Measurements from ENCODE around the gene AK5. TPM values are rescaled to one million over a fixed set of nuclear protein-coding genes. Genes with fewer than 3 reads are reported as not detected.

Gene AK5
- total and polyA plus RNA-seq, 7 experiments from 2014 or later, result 1.7 to 82.1 (median 56.5) TPM

DNA sequence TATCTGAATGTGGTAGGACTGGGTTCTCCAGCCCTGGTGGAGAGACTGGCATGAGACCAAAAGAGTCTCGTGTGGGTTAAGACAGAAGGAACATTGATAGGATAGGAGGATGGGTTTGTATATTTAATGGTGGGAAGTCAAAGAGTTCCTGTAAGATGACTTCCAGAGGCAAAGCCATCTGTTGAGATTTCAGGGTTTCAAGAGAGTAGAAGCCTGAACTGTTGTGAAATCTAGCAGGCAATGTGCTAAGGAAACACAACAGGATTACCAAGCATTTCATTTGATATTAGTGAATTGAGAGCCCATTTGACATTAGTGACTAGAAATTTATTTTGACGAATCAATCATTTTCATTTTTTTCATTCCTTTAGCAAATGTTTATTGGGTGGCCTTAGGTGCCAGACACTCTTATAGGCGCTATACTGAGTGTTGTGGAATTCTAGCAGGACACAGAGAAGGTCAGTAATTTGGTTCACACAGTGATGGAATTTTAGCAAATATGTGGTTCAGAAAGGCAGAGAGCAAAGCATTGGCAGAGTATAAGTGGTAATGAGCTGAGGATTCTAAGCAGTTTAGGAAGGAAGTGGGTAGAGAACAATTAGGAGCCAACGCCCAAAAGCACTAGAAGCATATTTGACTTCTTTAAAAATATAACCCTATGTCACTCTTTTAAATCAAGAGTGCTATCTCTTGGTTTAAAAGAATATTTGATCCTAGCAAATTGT, 149.3 kb downstream of the AK5 start:
- no peaks in the 10 kb centered on the region for H3K36me3 ChIP-seq (ENCODE audit: control insufficient read depth in 2 of 3, insufficient read depth in 3 of 3, low read length in 3 of 3)
- peaks cover under 1 to 20% (median 11%) of the 10 kb centered on the region in 5 donors for H3K36me3 Mint-ChIP-seq
- H3K9me3 ChIP-seq (ENCODE audit: control insufficient read depth in 2 of 3, low read length in 3 of 3), result peaks cover 0 to 14% (median 0%) of the 10 kb centered on the region in 3 experiments
- H3K4me3 Mint-ChIP-seq, result no peak overlapping the region
- peaks cover 5 to 33% (median 20%) of the 10 kb centered on the region in 7 donors for H3K4me1 Mint-ChIP-seq
- H3K27ac Mint-ChIP-seq, result no peak overlapping the region
- no peaks in the 10 kb centered on the region for H3K27me3 Mint-ChIP-seq
- POLR2A ChIA-PET, result interaction anchor here (0.9 to 4.2 kb wide), 9 partner anchors 10 to 251 kb away, joined by 3 to 36 read pairs (median 3); partner anchors contain the start of genes AK5 and ZZZ3
- no peaks in the 10 kb centered on the region for H3K27me3 ChIP-seq (ENCODE audit: control insufficient read depth in 2 of 2, insufficient read depth in 2 of 2, low read length in 2 of 2)
- CTCF ChIA-PET, result interaction anchor here (0.9 kb wide), 2 partner anchors 9 to 128 kb away, joined by 4 to 5 read pairs; no protein-coding TSS in a partner anchor
- peak overlapping the region; percentile 3 for H3K4me3 ChIP-seq (ENCODE audit: low read length)
- peaks cover 32 to 55% of the 10 kb centered on the region in 2 donors for H3K4me1 ChIP-seq (ENCODE audit: control insufficient read depth in 2 of 2, insufficient read depth in 2 of 2, low read length in 2 of 2)
- H3K9me3 Mint-ChIP-seq, result peaks cover 0 to 19% (median 10%) of the 10 kb centered on the region in 11 donors
- ATAC-seq (peak; percentile 97), DNase-seq (peak in 7 of 9 donors; percentile 40 to 81 (median 68))
- intact Hi-C loops (cut with micrococcal nuclease), result loop anchor here (1.0 to 10.0 kb wide), 13 partner anchors 10 to 1646 kb away; partner anchors contain the start of genes PIGK (in 2 of the 2), AK5 (in 1 of the 2), FUBP1 (in 1 of the 2) and RABGGTB (in 1 of the 2)
- peak overlapping the region; percentile 65 for H3K27ac ChIP-seq (ENCODE audit: low read depth, low read length)

DNA sequence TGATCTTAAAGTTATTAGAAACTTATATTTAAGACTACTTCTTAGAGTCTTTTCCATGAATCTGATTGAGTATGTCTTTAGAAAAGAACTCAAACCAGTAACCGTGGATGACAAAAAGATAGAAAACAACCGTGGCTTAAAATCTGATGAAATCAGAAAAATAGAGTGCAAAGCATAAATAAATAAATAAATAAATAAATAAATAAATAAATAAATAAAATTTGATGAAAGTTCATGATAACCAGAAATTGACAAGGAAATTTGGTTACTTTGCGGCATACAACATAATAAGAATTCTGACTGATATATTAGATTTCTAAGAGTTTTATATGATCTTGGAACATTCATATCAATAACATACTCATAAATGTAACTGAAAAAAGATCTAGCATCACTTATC, 152.1 kb downstream of the AK5 start:
- CTCF ChIA-PET, result interaction anchor here (1.0 to 2.3 kb wide), 3 partner anchors 13 to 99 kb away, joined by 3 to 7 read pairs (median 5); no protein-coding TSS in a partner anchor

DNA sequence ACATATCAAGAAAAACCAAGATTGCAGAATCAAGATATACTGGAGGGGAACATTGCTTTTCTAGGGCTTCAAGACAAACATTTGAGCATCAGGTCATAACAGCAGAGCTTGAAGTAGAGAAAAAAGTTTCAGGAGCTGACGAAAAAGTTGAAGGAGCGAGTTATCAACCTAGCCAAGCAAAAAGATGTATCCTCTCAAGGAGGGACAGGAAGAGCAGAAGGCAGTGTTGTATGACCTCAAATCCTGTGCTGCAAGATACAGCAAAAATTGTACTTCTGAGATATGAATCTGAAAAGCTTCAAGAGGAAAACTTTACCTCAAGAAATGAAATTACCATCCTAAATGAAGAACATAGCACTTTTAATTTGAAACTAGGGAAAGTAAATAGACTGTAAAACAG, 153.1 kb downstream of the AK5 start:
- Mint-ChIP-seq H3K36me3 (peaks cover 12 to 27% (median 17%) of the 10 kb centered on the region in 5 donors), H3K9me3 (peaks cover 5 to 28% (median 16%) of the 10 kb centered on the region in 11 donors), H3K4me3 (peak overlapping the region; percentile 59 to 87 (median 74)), H3K4me1 (peaks cover 26 to 64% (median 40%) of the 10 kb centered on the region in 7 donors), H3K27me3 (no peaks in the 10 kb centered on the region), H3K27ac (peak overlapping the region; percentile 58 to 96 (median 92))
- Histone ChIP-seq H3K36me3 (ENCODE audit: control insufficient read depth in 2 of 3, insufficient read depth in 3 of 3, low read length in 3 of 3) (no peaks in the 10 kb centered on the region), H3K4me1 (ENCODE audit: control insufficient read depth in 2 of 2, insufficient read depth in 2 of 2, low read length in 2 of 2) (peaks cover 27 to 62% of the 10 kb centered on the region in 2 donors), H3K4me3 (ENCODE audit: low read length) (no peak overlapping the region), H3K27ac (ENCODE audit: low read depth, low read length) (peak overlapping the region; percentile 32), H3K9me3 (ENCODE audit: control insufficient read depth in 2 of 3, low read length in 3 of 3) (peaks cover 0 to 5% (median 0%) of the 10 kb centered on the region in 3 experiments), H3K27me3 (ENCODE audit: control insufficient read depth in 2 of 2, insufficient read depth in 2 of 2, low read length in 2 of 2) (no peaks in the 10 kb centered on the region)
- intact Hi-C loops (cut with micrococcal nuclease), result loop anchor here (5.0 to 10.0 kb wide), 6 partner anchors 37 to 1650 kb away; partner anchors contain the start of genes FUBP1 (in 1 of the 2), PIGK (in 1 of the 2) and RABGGTB (in 1 of the 2)
- ChIA-PET CTCF (interaction anchor here (0.5 to 2.3 kb wide), 5 partner anchors 14 to 154 kb away, joined by 3 to 7 read pairs (median 3); no protein-coding TSS in a partner anchor), POLR2A (interaction anchor here (1.0 to 2.3 kb wide), 6 partner anchors 12 to 540 kb away, joined by 3 to 16 read pairs (median 4); no protein-coding TSS in a partner anchor)
- ATAC-seq (no peak), DNase-seq (peak in 5 of 9 donors; percentile 15 to 37 (median 33))

More for the DNA sequence above, 152.1 kb downstream of the AK5 start:
- POLR2A ChIA-PET, result interaction anchor here (1.2 to 2.3 kb wide), 3 partner anchors 13 to 153 kb away, joined by 3 to 16 read pairs (median 6); no protein-coding TSS in a partner anchor
- no peaks in the 10 kb centered on the region for H3K27me3 ChIP-seq (ENCODE audit: control insufficient read depth in 2 of 2, insufficient read depth in 2 of 2, low read length in 2 of 2)
- no peak overlapping the region for H3K27ac ChIP-seq (ENCODE audit: low read depth, low read length)
- peak overlapping the region in 7 of 9 donors; percentile 82 to 96 (median 93) for H3K27ac Mint-ChIP-seq
- no peak overlapping the region for H3K4me3 ChIP-seq (ENCODE audit: low read length)
- H3K9me3 Mint-ChIP-seq, result peaks cover 0 to 17% (median 7%) of the 10 kb centered on the region in 11 donors
- no peaks in the 10 kb centered on the region for H3K36me3 ChIP-seq (ENCODE audit: control insufficient read depth in 2 of 3, insufficient read depth in 3 of 3, low read length in 3 of 3)
- peaks cover 0 to under 1% (median 0%) of the 10 kb centered on the region in 3 experiments for H3K9me3 ChIP-seq (ENCODE audit: control insufficient read depth in 2 of 3, low read length in 3 of 3)
- intact Hi-C loops (cut with micrococcal nuclease), result loop anchor here (5.0 to 10.0 kb wide), 6 partner anchors 38 to 1649 kb away; partner anchors contain the start of genes FUBP1 (in 1 of the 2), PIGK (in 1 of the 2) and RABGGTB (in 1 of the 2)
- H3K36me3 Mint-ChIP-seq, result peaks cover 6 to 17% (median 7%) of the 10 kb centered on the region in 5 donors
- H3K4me1 Mint-ChIP-seq, result peaks cover 23 to 54% (median 31%) of the 10 kb centered on the region in 7 donors
- ATAC-seq (no peak), DNase-seq (no peak)
- H3K4me3 Mint-ChIP-seq, result peak overlapping the region in 3 of 10 donors; percentile 72 to 75 (median 75)
- H3K27me3 Mint-ChIP-seq, result no peaks in the 10 kb centered on the region
- peaks cover 32 to 70% of the 10 kb centered on the region in 2 donors for H3K4me1 ChIP-seq (ENCODE audit: control insufficient read depth in 2 of 2, insufficient read depth in 2 of 2, low read length in 2 of 2)

DNA sequence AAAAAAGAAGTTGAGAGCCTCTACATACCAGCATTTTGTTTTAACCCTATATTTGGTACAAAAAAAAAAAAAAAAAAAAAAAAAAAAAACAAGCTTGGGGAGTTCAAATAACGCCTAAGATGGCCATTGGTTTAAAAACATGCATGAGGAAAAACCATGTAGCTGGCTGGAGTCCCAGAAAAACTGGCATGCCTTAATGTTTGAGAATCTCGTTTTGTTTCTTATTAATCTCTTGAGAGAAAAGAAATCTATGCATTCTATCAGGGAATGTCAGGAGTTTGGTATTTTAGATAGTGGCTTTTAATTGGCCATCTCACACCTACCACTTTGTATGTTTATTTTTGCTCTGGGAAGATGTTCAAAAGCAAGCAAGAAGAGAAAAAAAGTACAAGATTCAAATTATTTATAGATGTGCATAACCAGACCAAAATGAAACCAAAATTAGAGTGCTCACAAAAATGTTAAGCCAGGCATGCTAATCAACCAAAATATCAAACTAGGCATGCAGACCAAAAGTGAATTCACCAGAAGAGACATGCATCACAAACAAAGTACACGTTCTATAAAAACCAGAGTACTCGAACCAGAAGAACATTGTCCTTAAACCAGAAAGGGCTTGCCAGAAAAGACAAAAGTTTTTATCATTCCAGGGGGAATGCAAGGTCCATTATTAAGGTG, 156.6 kb downstream of the AK5 start:
- DNase-seq, result no peak
- H3K27ac Mint-ChIP-seq, result peak overlapping the region in 8 of 9 donors; percentile 49 to 90 (median 83)
- peaks cover 0 to 5% (median 0%) of the 10 kb centered on the region in 3 experiments for H3K9me3 ChIP-seq (ENCODE audit: control insufficient read depth in 2 of 3, low read length in 3 of 3)
- POLR2A ChIA-PET, result interaction anchor here (1.9 kb wide), 1 partner anchor 17 kb away, joined by 18 read pairs; no protein-coding TSS in a partner anchor
- no peak for ATAC-seq
- H3K4me3 Mint-ChIP-seq, result peak overlapping the region; percentile 39 to 80 (median 74)
- no peaks in the 10 kb centered on the region for H3K36me3 ChIP-seq (ENCODE audit: control insufficient read depth in 2 of 3, insufficient read depth in 3 of 3, low read length in 3 of 3)
- H3K4me1 ChIP-seq (ENCODE audit: control insufficient read depth in 2 of 2, insufficient read depth in 2 of 2, low read length in 2 of 2), result peaks cover 0 to 34% of the 10 kb centered on the region in 2 donors
- peaks cover 16 to 44% (median 32%) of the 10 kb centered on the region in 11 donors for H3K9me3 Mint-ChIP-seq
- peaks cover 18 to 55% (median 35%) of the 10 kb centered on the region in 5 donors for H3K36me3 Mint-ChIP-seq
- H3K27ac ChIP-seq (ENCODE audit: low read depth, low read length), result no peak overlapping the region
- no peaks in the 10 kb centered on the region for H3K27me3 Mint-ChIP-seq
- no peaks in the 10 kb centered on the region for H3K27me3 ChIP-seq (ENCODE audit: control insufficient read depth in 2 of 2, insufficient read depth in 2 of 2, low read length in 2 of 2)
- intact Hi-C loops (cut with micrococcal nuclease), result loop anchor here in 1 of 2 donors (2.0 to 10.0 kb wide), 4 partner anchors 24 to 1654 kb away; partner anchors contain the start of genes FUBP1 and RABGGTB
- peak overlapping the region; percentile 20 for H3K4me3 ChIP-seq (ENCODE audit: low read length)
- CTCF ChIA-PET, result interaction anchor here (0.7 to 1.2 kb wide), 3 partner anchors 20 to 557 kb away, joined by 3 read pairs; no protein-coding TSS in a partner anchor
- peaks cover 25 to 72% (median 54%) of the 10 kb centered on the region in 7 donors for H3K4me1 Mint-ChIP-seq

DNA sequence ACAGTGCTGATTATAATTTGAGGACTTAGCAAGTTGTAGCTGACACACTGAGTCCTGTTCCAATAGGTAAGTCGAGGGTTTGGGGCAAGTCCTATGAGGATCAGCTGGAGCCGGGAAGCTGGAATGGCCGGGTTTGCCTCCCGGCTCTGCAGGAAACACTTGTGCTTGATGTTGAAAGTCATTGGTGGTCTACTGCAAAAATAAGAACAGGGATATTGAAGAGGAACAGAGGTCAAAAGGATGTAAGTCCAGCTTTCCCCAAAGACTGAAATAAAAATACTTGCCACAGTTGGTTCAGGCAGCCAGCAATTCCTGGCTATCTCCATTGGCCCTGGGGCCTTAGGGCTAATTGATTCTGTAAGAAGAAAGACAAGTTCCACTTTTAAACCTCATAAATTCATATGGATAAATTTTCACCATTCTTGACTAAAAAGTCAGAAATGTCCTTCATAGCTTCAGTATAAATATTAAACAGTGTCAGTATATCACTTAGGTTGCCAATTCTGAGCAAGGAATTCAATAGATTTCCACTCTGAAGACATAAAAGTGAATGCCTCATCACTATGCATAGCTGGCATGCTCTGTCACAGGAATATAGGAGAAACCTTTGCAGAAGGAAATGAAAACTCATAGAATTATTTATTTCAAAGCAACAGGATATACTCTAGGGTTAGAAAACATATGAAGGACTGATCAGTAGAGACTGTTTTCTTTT, 165.2 kb downstream of the AK5 start:
- peak overlapping the region in 1 of 9 donors; percentile 38 for H3K27ac Mint-ChIP-seq
- intact Hi-C loops (cut with micrococcal nuclease), result no loop called here
- H3K27ac ChIP-seq (ENCODE audit: low read depth, low read length), result no peak overlapping the region
- H3K4me1 ChIP-seq (ENCODE audit: control insufficient read depth in 2 of 2, insufficient read depth in 2 of 2, low read length in 2 of 2), result peaks cover 0 to 4% of the 10 kb centered on the region in 2 donors
- H3K4me1 Mint-ChIP-seq, result peaks cover 0 to 43% (median 35%) of the 10 kb centered on the region in 7 donors
- ChIA-PET POLR2A (no interaction called here), CTCF (interaction anchor here (1.3 kb wide), 1 partner anchor 68 kb away, joined by 4 read pairs; no protein-coding TSS in a partner anchor)
- H3K36me3 Mint-ChIP-seq, result peaks cover 2 to 63% (median 38%) of the 10 kb centered on the region in 5 donors
- ATAC-seq (no peak), DNase-seq (no peak)
- no peaks in the 10 kb centered on the region for H3K27me3 ChIP-seq (ENCODE audit: control insufficient read depth in 2 of 2, insufficient read depth in 2 of 2, low read length in 2 of 2)
- peak overlapping the region in 1 of 10 donors; percentile 54 for H3K4me3 Mint-ChIP-seq
- H3K36me3 ChIP-seq (ENCODE audit: control insufficient read depth in 2 of 3, insufficient read depth in 3 of 3, low read length in 3 of 3), result no peaks in the 10 kb centered on the region
- no peaks in the 10 kb centered on the region for H3K9me3 ChIP-seq (ENCODE audit: control insufficient read depth in 2 of 3, low read length in 3 of 3)
- H3K27me3 Mint-ChIP-seq, result no peaks in the 10 kb centered on the region
- no peak overlapping the region for H3K4me3 ChIP-seq (ENCODE audit: low read length)
- peaks cover 0 to 5% (median 1%) of the 10 kb centered on the region in 11 donors for H3K9me3 Mint-ChIP-seq
